ENCODE results near the gene HAND1. TPM values are rescaled to one million over a fixed set of nuclear protein-coding genes. Genes with fewer than 3 reads are reported as not detected.

HAND1 gene
- total RNA-seq, 1 donor from 2014 or later, result not detected

- peak; percentile 78 for DNase-seq
- peaks cover 19% of the 10 kb centered on the region for H3K36me3 ChIP-seq
- peak overlapping the region; percentile 88 for H3K27ac ChIP-seq
- ATAC-seq, result peak; percentile 30
- no peaks in the 10 kb centered on the region for H3K9me3 ChIP-seq
- peak overlapping the region; percentile 96 for H3K4me3 ChIP-seq
- no peaks in the 10 kb centered on the region for H3K27me3 ChIP-seq
- intact Hi-C loops (cut with DNase I), result no loop called here
- TF ChIP-seq CTCF (IDR thresholded peaks at IDR 0.05), result no peak
- H3K4me1 ChIP-seq, result peaks cover 30% of the 10 kb centered on the region
Observed at GRCh38 chr5:154446195-154447088, 31.6 kb downstream of the HAND1 start.

- Histone ChIP-seq H3K4me1 (peaks cover 30% of the 10 kb centered on the region), H3K36me3 (peaks cover 16% of the 10 kb centered on the region), H3K9me3 (no peaks in the 10 kb centered on the region), H3K27ac (peak within 1 kb of the TSS; percentile 88), H3K27me3 (no peaks in the 10 kb centered on the region), H3K4me3 (peak within 1 kb of the TSS; percentile 96)
- TF ChIP-seq CTCF (IDR thresholded peaks at IDR 0.05), result no peak
- intact Hi-C loops (cut with DNase I), result no loop called here
- ATAC-seq, result peak; percentile 98
- DNase-seq, result peak; percentile 97
Observed at GRCh38 chr5:154445422-154446194, 32.4 kb downstream of the HAND1 start, which contains the start of gene SAP30L. Gene SAP30L, plus strand, starts transcription at chr5:154445997. Its CDS starts 608 bp downstream, at chr5:154446605.

- intact Hi-C loops (cut with DNase I), result no loop called here
- peak; percentile 1 for ATAC-seq
Observed at GRCh38 chr5:154444556-154445421, 33.2 kb downstream of the HAND1 start.

GRCh38 chr5:154442801-154443200 lies 35.2 kb downstream of the HAND1 start:
- Histone ChIP-seq H3K9me3 (no peaks in the 10 kb centered on the region), H3K4me1 (peaks cover 19% of the 10 kb centered on the region), H3K36me3 (peaks cover 33% of the 10 kb centered on the region), H3K27ac (no peak overlapping the region), H3K27me3 (no peaks in the 10 kb centered on the region), H3K4me3 (no peak overlapping the region)
- no peak for ATAC-seq
- no peak for TF ChIP-seq CTCF (IDR thresholded peaks at IDR 0.05)
- intact Hi-C loops (cut with DNase I), result no loop called here
- no peak for DNase-seq

More at GRCh38 chr5:154444556-154445421, 33.2 kb downstream of the HAND1 start:
- DNase-seq, result peak; percentile 66
- Histone ChIP-seq H3K36me3 (peaks cover 19% of the 10 kb centered on the region), H3K9me3 (no peaks in the 10 kb centered on the region), H3K4me3 (peak overlapping the region; percentile 96), H3K4me1 (peaks cover 27% of the 10 kb centered on the region), H3K27ac (peak overlapping the region; percentile 83), H3K27me3 (no peaks in the 10 kb centered on the region)
- no peak for TF ChIP-seq CTCF (IDR thresholded peaks at IDR 0.05)

- ATAC-seq, result peak; percentile 35
- Histone ChIP-seq H3K4me1 (peaks cover 10% of the 10 kb centered on the region), H3K36me3 (peaks cover 43% of the 10 kb centered on the region), H3K4me3 (no peak overlapping the region), H3K27me3 (no peaks in the 10 kb centered on the region), H3K27ac (no peak overlapping the region), H3K9me3 (no peaks in the 10 kb centered on the region)
- intact Hi-C loops (cut with DNase I), result no loop called here
- TF ChIP-seq CTCF (IDR thresholded peaks at IDR 0.05), result no peak
- DNase-seq, result no peak
Observed at GRCh38 chr5:154440540-154440939, 37.5 kb downstream of the HAND1 start.
